ENCODE results near the gene CHMP1B. TPM values are rescaled to one million over a fixed set of nuclear protein-coding genes. Genes with fewer than 3 reads are reported as not detected.
"Not testable (repeated sequence)": the region's sequence is repeated elsewhere in the genome, so short reads cannot be mapped to it uniquely, and the experiment has no call there.

The CHMP1B gene
- total and polyA plus RNA-seq, 9 donors, result 21.8 to 58.0 (median 32.8) TPM

DNA sequence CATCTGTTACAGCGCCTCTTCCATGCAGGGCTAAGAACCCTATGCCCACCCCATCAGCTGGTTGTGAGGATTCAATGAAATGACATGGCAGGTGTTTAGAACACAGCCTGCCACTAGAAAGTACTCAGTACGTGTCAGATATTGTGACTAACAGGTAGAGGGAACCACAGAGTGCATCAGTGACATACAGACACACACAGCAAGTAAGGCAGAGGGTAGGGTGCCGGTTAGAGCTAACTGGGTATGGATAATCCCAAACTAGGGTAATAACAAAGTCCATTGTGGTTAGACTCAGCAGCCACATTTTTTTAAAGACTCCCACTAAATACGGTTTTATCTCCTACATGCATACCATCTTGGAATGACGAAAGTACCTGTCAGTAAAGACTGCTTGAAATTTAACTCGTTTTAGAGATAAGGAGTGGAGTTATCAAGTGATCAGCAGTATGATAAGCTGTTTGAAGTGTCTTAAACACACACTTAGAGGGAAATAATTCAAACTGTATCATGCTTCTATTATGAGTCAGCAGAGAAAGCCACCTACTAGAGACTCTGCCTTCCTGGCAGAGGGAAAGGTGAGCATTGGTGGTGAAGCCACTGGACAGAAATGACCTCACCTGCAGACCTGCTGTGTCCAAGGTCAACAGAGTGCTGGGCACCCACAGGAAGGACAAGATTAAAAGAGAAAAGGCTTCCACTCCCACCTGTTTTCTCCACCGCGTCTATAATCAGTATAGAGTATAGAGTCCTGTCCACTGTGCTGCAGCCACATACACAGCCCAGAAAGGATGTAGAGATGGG lies 36.3 kb downstream of the CHMP1B start:
- no peaks in the 10 kb centered on the region for H3K36me3 ChIP-seq
- H3K27me3 ChIP-seq, result no peaks in the 10 kb centered on the region
- no peak for DNase-seq
- WGBS, 3 donors, result 74 to 76% (median 75%) methylated on average over 8 of the region's 8 CpGs
- H3K27ac ChIP-seq, result no peak overlapping the region
- intact Hi-C loops (cut with DNase I), result no loop called here
- TF ChIP-seq, protein P1, sequence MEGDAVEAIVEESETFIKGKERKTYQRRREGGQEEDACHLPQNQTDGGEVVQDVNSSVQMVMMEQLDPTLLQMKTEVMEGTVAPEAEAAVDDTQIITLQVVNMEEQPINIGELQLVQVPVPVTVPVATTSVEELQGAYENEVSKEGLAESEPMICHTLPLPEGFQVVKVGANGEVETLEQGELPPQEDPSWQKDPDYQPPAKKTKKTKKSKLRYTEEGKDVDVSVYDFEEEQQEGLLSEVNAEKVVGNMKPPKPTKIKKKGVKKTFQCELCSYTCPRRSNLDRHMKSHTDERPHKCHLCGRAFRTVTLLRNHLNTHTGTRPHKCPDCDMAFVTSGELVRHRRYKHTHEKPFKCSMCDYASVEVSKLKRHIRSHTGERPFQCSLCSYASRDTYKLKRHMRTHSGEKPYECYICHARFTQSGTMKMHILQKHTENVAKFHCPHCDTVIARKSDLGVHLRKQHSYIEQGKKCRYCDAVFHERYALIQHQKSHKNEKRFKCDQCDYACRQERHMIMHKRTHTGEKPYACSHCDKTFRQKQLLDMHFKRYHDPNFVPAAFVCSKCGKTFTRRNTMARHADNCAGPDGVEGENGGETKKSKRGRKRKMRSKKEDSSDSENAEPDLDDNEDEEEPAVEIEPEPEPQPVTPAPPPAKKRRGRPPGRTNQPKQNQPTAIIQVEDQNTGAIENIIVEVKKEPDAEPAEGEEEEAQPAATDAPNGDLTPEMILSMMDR (IDR thresholded peaks at IDR 0.05), result no peak
- TF ChIP-seq POLR2A (IDR thresholded peaks at IDR 0.05), result no peak
- no peak for TF ChIP-seq EP300 (IDR thresholded peaks at IDR 0.05)
- H3K4me1 ChIP-seq (ENCODE audit: insufficient read depth), result no peaks in the 10 kb centered on the region
- no peaks in the 10 kb centered on the region for H3K9me3 ChIP-seq
- no peak overlapping the region for H3K4me3 ChIP-seq

GRCh38 chr18:11888726-11889125 lies 37.5 kb downstream of the CHMP1B start:
- TF ChIP-seq EP300 (IDR thresholded peaks at IDR 0.05) (no peak), POLR2A (IDR thresholded peaks at IDR 0.05) (no peak)
- TF ChIP-seq, protein P1 (IDR thresholded peaks at IDR 0.05), result no peak
- Histone ChIP-seq H3K27ac (no peak overlapping the region), H3K4me3 (no peak overlapping the region), H3K9me3 (no peaks in the 10 kb centered on the region), H3K4me1 (ENCODE audit: insufficient read depth) (no peaks in the 10 kb centered on the region), H3K36me3 (no peaks in the 10 kb centered on the region), H3K27me3 (no peaks in the 10 kb centered on the region)
- intact Hi-C loops (cut with DNase I), result no loop called here
- 88 to 93% (median 93%) methylated on average over 2 of the region's 2 CpGs for WGBS, 3 donors
- no peak for DNase-seq

DNA sequence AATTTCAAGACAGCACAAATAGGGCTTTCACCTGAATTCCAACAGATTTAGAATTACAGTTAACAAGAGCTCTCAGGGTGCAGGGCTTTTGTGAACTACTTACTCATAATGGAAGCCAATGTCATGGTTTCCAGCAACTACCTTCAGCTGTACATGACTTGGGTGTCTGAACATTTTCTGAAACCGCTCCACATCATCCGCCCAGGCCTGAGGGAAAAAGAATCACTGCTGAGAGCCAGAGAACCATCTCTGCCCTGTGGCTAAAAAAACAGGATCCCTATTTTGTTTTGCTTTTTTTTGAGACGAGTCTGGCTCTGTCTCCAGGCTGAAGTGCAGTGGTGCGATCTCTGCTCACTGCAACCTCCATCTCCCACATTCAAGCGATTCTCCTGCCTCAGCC lies 38.1 kb downstream of the CHMP1B start:
- 96 to 97% (median 97%) methylated on average over 5 of the region's 5 CpGs for WGBS, 3 donors
- Histone ChIP-seq H3K27me3 (no peaks in the 10 kb centered on the region), H3K36me3 (no peaks in the 10 kb centered on the region), H3K4me1 (ENCODE audit: insufficient read depth) (no peaks in the 10 kb centered on the region), H3K4me3 (no peak overlapping the region), H3K9me3 (no peaks in the 10 kb centered on the region), H3K27ac (no peak overlapping the region)
- TF ChIP-seq EP300 (IDR thresholded peaks at IDR 0.05) (no peak), POLR2A (IDR thresholded peaks at IDR 0.05) (no peak)
- TF ChIP-seq, protein P1 (IDR thresholded peaks at IDR 0.05), result no peak
- intact Hi-C loops (cut with DNase I), result no loop called here
- DNase-seq, result no peak

DNA sequence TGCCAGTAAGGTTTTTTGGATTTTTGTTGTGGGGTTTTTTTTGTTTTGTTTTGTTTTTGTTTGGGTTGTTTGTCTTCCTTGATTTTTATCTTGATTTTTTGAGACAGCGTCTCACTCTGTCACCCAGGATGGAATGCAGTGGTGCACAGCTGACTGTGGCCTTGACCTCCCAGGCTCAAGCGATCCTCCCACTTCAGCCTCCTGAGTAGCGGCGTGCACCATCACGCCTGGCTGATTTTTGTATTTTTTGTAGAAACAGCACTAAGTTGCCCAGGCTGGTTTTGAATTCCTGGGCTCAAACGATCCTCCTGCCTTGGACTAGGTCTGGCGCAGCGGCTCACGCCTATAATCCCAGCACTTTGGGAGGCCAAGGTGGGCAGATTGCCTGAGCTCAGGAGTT lies 40.5 kb downstream of the CHMP1B start:
- Histone ChIP-seq H3K4me3 (no peak overlapping the region), H3K36me3 (no peaks in the 10 kb centered on the region), H3K9me3 (no peaks in the 10 kb centered on the region), H3K27me3 (no peaks in the 10 kb centered on the region), H3K4me1 (ENCODE audit: insufficient read depth) (no peaks in the 10 kb centered on the region), H3K27ac (no peak overlapping the region)
- TF ChIP-seq POLR2A (IDR thresholded peaks at IDR 0.05), result no peak
- TF ChIP-seq, protein P1 (IDR thresholded peaks at IDR 0.05), result no peak
- no peak for TF ChIP-seq EP300 (IDR thresholded peaks at IDR 0.05)
- intact Hi-C loops (cut with DNase I), result no loop called here
- 86 to 94% (median 92%) methylated on average over 9 of the region's 9 CpGs for WGBS, 3 donors
- DNase-seq, result no peak

- intact Hi-C loops (cut with DNase I); DNase-seq; H3K27me3 ChIP-seq; H3K36me3 ChIP-seq; H3K4me3 ChIP-seq; H3K27ac ChIP-seq; H3K4me1 ChIP-seq (ENCODE audit: insufficient read depth); H3K9me3 ChIP-seq: not testable (repeated sequence)
- whole genome bisulfite sequencing, 3 donors, result 89 to 92% (median 90%) methylated on average over 7 of the region's 7 CpGs
These were observed 41.2 kb downstream of the CHMP1B start for GRCh38 chr18:11892438-11892837.
